Inferior parietal cortex (tissue), 1 donor: ENCODE measurements around the gene ZDHHC14.
"Not testable (repeated sequence)": the region's sequence is repeated elsewhere in the genome, so short reads cannot be mapped to it uniquely, and the experiment has no call there.

Experiments used
- DNase-seq: peaks from one replicate; pipeline ENCODE4 v3.0.0-alpha.2; 2016; ENCODE audit errors: extremely low spot score

The ZDHHC14 gene

GRCh38 chr6:157685596-157686280 is 304.7 kb downstream of the ZDHHC14 start:
- no peak for DNase-seq

DNA sequence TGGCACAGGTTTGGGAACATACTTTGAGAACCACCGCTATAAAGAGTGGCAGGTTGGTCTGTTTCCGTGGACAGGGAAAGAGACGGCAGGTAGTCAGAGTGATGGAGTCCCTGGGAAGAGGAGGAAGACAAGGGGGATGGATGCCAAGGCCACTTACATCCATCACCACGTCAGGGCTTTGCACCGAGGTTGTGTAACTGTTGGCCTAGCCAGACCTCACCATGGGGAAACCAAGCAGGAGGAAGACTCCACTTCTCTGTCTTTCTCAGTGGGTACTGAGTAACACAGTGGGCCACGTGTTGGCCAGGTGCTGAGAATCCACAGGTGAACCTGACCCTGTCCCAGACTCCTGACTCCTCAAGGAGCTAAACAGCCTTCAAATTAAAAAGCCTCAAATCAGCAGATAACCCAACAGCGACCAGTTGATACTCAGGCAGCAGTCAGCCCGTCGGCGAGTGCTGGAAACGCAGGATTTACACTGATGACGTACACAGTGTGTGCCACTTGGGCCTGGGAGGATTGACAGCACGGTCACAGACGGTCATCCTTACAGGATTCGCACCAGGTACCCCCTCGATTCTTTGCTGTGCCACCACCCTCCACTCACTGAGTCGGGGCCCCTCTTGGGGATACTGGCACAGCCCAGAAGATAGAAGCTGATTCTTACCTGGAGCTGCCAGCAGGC is 307.4 kb downstream of the ZDHHC14 start:
- no peak for DNase-seq

DNA sequence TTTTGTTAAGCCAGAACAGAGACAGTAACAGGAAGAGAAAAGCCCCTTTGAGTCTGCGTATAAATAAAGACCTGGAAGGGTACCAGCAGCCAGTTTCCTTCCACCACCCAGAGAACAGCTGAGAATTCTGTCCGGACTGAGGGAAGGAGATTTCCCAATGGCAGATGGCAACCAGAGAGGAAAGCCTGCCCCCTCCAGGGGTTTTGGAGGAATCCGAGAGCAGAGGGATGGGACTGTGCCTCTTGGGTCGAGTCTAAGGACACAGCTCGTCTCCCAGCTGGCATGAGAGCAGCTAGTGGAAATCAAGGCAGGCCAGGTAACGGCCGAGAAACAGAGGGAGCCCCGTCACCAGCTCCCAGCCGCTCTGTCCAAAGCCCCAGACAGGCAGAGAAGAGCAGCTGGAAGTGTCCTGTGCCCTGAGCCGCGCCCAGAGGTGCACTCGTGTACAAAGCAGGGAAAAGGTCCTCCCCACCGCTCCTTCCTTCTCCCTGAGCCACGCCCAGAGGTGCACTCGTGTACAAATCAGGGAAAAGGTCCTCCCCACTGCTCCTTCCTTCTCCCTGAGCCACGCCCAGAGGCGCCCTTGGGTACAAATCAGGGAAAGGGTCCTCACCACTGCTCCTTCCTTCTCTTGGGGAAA is 308.1 kb downstream of the ZDHHC14 start:
- DNase-seq: no peak

- DNase-seq: no peak
Observed at GRCh38 chr6:157689875-157690274, 308.9 kb downstream of the ZDHHC14 start.

DNA sequence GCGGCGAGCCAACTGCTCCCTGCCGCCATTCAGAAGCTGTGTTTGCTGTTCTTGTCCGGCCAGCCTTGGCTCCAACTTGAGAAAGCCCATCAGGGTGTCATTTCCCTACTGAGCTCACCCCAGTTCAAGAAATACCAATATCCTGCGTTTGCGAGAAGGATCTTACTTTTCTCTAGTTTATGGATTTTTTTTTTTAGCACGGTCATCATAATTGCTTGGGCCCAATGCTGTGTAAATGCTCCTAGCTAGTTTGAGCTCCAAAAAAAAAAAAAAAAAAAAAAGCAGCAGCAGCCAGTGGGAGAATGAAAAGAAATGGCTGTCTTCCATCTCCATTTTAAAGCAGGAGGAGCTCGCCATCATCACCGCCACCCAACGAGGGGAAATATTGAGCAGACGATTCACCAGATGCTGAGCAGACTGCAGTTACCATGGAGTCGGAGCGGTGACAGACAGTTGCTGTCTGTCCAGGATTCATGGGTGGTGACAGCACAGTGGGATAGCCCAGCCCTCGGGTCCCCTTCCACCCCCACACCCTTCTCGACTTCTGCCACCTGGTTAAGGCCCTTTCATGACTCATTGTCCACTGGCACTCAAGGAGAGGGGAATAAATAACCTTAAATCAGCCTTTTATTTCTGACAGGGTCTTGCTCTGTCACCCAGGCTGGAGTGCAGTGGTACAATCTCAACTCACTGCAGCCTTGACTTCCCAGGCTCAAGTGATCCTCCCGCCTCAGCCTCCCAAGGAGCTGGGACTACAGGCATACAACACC is 309.6 kb downstream of the ZDHHC14 start:
- DNase-seq: no peak

- DNase-seq: not testable (repeated sequence)
Observed at GRCh38 chr6:157691621-157692020, 310.6 kb downstream of the ZDHHC14 start.

- DNase-seq: no peak
Observed at GRCh38 chr6:157693867-157694266, 312.9 kb downstream of the ZDHHC14 start.

DNA sequence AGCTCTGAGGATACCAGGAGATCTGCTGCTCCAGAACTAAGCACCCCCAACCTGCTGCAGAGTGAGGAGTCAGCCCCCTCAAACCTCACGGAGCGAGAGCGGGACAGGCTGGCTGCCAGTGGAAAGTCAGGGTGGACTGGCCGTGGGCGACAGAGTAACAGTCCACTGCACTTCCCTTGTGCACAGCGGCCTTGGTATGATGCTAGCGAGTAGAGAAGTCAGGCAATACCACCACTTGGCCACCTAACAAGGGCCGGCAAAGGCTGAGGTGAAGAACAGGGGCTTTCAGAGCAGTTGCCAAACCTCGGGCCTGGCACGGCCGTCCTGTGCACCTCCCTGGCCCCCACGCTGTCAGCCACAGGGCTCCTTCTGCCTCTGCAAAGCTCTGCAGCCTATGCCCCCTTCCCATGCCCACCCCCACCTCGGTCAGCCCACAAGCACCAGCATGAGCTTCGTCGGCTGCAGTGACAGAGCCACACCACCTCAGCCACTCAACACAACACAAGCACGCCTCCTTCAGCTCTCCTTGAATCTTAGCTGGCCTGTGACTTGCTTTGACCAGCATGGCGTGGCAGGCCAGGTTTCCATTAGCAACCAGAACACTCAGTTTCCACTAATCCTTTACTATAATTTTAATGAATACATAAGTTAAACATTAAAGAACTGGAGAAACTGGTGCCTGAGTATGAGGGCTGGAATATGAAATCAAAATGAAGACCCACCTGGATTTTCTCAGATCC is 314.5 kb downstream of the ZDHHC14 start:
- DNase-seq: no peak

DNA sequence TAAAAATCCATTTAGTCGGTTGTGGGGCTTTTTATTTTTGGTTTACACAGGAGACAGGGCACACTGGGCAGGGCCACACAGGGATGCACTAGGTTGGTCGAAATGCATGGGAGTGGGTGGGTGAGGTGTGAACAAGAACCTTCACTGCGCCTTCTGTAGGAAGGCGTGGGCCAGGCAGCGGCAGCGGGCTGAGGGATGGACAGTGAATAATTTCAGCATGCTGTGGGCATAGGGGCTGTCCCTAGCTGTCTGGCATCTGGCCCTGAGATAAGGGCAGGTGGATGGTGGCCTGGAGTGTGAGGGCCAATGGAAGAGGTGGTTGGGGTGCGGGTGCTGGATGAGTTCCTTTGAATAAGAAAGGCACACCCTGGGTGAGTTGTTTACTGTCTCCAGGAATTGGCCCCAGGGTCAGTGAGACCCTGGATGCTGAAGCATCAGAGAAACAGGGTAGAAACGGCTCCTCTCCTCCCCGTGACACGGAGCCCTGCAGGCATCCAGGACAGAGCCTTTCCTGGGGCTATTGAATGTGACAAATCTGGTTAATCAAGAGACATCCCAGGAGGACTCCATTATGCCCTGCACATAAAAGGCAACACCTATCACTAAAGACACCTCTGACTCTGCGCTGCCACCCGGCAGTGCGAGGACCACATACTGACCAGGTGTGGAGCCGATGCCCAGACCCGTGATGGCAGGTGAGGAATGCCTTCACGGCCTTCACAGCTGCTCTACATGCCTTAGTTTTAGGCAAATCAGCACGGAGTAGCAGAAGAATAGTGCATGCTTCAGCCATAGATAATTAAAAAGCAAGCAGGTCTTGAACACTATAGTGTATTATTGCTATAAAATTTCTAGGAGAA is 319.0 kb downstream of the ZDHHC14 start:
- no peak for DNase-seq

- not testable (repeated sequence) for DNase-seq
Observed at GRCh38 chr6:157706351-157706750, 325.4 kb downstream of the ZDHHC14 start.

- DNase-seq: no peak
Observed at GRCh38 chr6:157706883-157707282, 325.9 kb downstream of the ZDHHC14 start.

DNA sequence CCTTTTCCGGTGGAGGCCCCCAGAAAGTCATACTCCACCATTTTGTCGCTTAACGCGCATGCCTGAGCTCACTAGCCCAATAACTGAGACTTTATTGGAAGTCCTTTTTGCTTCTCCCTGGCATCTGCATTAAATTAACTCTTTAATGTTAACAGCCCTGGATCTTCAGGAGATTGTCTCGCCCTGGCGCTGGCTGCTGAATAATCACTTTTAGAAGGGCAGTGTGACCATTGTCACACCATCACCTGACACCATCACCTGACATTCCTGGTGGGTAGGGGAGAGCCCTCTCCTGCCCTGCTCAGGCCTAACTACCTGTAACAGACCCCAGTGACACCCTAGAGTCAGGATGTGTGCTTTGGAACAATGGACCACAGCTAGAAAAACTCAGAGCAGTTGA is 326.6 kb downstream of the ZDHHC14 start:
- DNase-seq: no peak

DNA sequence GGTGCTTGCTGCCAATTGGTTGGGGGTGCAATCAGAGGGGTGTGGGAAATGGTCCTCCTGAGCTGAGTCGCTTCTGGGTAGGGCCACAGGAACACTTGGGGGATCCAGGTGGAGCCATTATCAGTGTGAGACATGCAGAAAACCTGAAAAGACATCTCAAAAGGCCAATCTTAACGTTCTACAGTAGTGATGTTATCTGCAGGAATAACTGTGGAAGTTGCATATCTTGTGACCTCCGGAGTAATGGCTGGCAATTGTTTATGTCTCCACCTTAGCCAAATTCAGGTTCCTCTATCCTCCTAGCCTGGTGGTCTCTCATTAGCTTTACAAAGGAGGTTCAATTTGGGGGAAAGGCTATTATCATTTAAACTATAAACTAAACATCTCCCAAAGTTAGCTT is 327.2 kb downstream of the ZDHHC14 start:
- no peak for DNase-seq

DNA sequence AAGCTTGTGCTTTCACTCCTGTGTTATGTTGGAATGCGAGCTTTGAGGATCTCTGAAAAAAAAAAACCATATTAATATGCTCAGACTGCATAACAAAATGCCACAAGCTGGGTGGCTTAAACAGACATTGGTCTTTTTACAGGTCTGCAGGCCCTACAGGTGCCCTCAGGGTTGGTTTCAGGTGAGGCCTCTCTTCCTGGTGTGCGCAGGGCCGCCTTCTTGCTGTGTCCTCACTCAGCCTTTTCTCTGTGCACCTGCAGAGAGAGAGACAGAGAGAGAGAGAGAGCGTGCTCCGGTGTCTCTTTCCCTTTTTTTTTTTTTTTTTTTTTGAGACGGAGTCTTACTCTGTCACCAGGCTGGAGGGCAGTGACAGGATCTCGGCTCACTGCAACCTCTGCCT is 327.9 kb downstream of the ZDHHC14 start:
- no peak for DNase-seq

DNA sequence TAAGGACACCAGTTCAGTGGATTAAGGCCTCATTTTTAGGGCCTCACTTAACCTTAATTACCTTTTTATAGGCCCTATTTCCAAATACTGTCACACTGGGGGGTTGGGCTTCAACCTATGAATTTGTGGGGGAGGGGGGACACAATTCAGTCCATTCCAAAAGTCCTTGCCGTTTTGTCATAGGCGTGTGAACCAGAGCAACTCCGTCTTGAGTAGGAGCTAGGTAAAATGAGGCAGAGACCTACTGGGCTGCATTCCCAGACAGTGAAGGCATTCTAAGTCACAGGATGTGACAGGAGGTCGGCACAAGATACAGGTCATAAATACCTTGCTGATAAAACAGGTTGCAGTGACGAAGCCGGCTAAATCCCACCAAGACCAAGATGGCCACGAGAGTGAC is 328.6 kb downstream of the ZDHHC14 start:
- no peak for DNase-seq

- no peak for DNase-seq
Observed at GRCh38 chr6:157710604-157711003, 329.6 kb downstream of the ZDHHC14 start.

GRCh38 chr6:157711060-157711459 is 330.1 kb downstream of the ZDHHC14 start:
- DNase-seq: no peak

DNA sequence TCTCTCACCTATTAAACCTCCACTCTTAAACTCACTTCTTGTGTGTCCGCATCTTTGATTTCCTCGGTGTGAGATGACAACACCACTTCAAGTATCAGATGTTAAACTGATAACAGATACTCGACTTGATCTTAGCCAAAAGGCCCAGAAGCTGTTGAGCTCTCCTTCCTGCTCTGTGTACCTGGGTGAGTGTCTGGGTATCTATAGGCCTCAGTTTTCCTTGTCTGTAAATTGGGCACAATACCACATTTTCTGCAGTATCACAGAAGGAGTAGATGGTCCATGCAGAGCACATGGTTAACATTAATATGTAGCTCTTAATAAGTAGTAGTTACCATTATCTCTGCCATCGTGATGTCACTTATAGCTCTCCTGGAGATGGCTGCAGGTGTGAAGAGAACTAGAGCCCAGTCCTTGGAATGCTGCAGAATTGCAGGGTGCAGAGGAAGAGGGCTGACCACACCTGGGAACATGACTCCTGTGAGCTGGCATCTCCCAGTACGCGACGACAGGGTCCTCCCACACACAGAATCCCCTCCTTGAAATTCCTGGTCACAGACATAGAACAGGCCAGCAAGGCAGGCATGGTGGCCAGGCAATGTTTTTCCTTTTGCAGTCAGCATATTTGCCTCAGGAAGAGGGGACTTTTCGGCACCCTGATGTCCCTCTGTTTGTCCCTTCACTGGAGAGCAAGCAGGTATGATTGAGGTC is 331.8 kb downstream of the ZDHHC14 start:
- DNase-seq: no peak

DNA sequence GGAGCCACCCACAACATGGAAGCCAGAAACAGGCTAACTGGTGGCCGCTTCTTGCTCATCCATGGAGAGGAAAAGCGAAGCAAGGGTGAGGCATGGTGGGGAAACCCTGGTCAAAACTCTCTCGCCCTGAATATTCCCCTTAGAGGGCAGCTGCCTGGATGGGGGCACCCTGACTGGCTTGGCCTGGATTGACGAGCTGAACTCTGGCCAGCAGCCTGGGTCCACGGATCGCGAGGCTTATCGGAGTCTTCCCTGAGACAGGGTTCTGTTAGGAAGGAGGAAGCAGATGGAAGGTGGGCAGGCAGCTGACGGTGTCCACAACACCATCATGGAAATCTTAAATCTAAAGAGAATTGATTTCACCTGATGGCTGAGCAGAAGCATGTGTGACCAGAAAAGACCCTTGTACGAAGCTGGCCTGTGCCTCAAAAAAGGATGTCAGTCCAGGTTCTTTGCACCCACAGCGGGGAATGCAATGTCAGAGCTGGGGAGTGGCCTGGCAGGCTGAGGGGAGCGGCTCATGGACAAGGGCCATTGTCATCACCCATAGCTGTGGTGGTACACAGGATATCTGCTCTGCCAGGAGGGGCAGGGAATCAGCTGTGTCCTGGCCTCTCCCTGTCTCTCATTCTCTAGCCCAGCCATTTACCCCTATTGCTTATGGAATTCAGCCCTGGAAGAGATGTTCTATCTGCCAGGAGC is 332.6 kb downstream of the ZDHHC14 start:
- DNase-seq: no peak

- no peak for DNase-seq
Observed at GRCh38 chr6:157714153-157714490, 333.1 kb downstream of the ZDHHC14 start.
